Ovary (tissue), 9 donors: ENCODE data around the gene C1orf159. TPM values are rescaled to one million over a fixed set of nuclear protein-coding genes. Genes with fewer than 3 reads are reported as not detected.

Source experiments
- DNase-seq, 5 donors: peaks; one replicate each; pipeline ENCODE4 v3.0.0-alpha.2; 2019 to 2020
- H3K27ac ChIP-seq, 2 donors: fragments of 200-600 bp; one replicate each; pipeline versions ENCODE4 v1.5.1 to v1.8.0; 2019 to 2022
- H3K27me3 ChIP-seq: fragments of 200-600 bp; one replicate; pipeline ENCODE4 v1.8.0; 2022
- H3K36me3 ChIP-seq: fragments of 200-600 bp; sonication (generic); one replicate; pipeline ENCODE4 v1.5.1; 2019
- H3K4me1 ChIP-seq: one replicate; pipeline ENCODE4 v1.8.1; 2013; ENCODE audit warnings: mild to moderate bottlenecking, moderate library complexity; ENCODE audit not compliant: insufficient read depth
- H3K4me3 ChIP-seq: fragments of 200-600 bp; sonication (generic); one replicate; pipeline ENCODE4 v1.5.1; 2017
- H3K9me3 ChIP-seq, 2 donors: fragments of 200-600 bp in 1 of 2; sonication (generic) in 1 of 2; one replicate each; pipeline versions ENCODE4 v1.5.1 to v1.8.1; 2013 to 2019; ENCODE audit warnings: mild to moderate bottlenecking in 1 of 2, moderate library complexity in 1 of 2
- EP300 ChIP-seq: sonication (generic); formaldehyde crosslinking; IDR thresholded peaks from one replicate; pipeline ENCODE4 v1.6.1; 2017; ENCODE audit warnings: antibody characterized with exemption
- POLR2A ChIP-seq: fragments of 450-650 bp; IDR thresholded peaks from one replicate; pipeline ENCODE4 v1.6.1; 2017; ENCODE audit warnings: antibody characterized with exemption, mild to moderate bottlenecking, moderate library complexity
- WGBS, 3 donors: extraction: QIAGEN DNeasy Blood & Tissue Kit in 1 of 3; methylation state at CpG; one replicate each; pipeline versions ENCODE4 v1.1.5 to v1.1.7; 2013 to 2017; 5-methylcytosine and 5-hydroxymethylcytosine counted together
- intact Hi-C, 4 donors: fragments of 100-400 bp; cut with DNase I; formaldehyde crosslinking; loops; one replicate each; pipeline versions ENCODE4 v1.11.0 to v1.15.1; 2022 to 2023
- polyA plus RNA-seq, 2 donors: library from polyadenylated mRNA; stranded (reverse); fragments of 200-250 nt in 1 of 2; fragments of 350-450 nt in 1 of 2; fragmentation: Illumina TruSeq in 1 of 2; extraction: RNeasy Lipid Tissue Mini Kit (QIAGEN cat#74804) in 1 of 2; gene quantifications; one replicate each; pipeline ENCODE4 v1.2.3, GENCODE V29; 2013 to 2014
- total RNA-seq, 7 donors: library from RNA; depleted of rRNA in 2 of 7; stranded (reverse); fragments of >200 nt in 2 of 7; fragmentation: NEBNext Ultra II Directional in 3 of 7; extraction: Animal tissue kit (Norgen Biotek cat#: 25700) in 3 of 7; gene quantifications; one replicate each; pipeline versions ENCODE4 v1.1.0 to v1.2.4, GENCODE V29; 2016 to 2023
- TF ChIP-seq, protein P1 (sequence below), 3 donors: fragments of 450-650 bp in 2 of 3; fragments of 200-600 bp in 1 of 3; IDR thresholded peaks; one replicate each; pipeline versions ENCODE4 v1.5.1 to v1.8.0; 2016 to 2022; ENCODE audit warnings: antibody characterized with exemption in 3 of 3, mild to moderate bottlenecking in 1 of 3
- donor health status: DM: no; HTN: no; CAD: no; lungs with moderate emphysema.
- donor health status: DM: no; HTN: no; CAD: no.
- donor health status: Bipolar disorder and iron deficiency.
- donor health status: DM: yes; HTN: yes; CAD: no.
- donor health status: DM: no; HTN: no; CAD: no.
- donor health status: DM: yes; HTN: yes; CAD: no.

C1orf159 gene
- total and polyA plus RNA-seq, 9 donors = 0.28 to 22.1 (median 9.4) TPM

DNA sequence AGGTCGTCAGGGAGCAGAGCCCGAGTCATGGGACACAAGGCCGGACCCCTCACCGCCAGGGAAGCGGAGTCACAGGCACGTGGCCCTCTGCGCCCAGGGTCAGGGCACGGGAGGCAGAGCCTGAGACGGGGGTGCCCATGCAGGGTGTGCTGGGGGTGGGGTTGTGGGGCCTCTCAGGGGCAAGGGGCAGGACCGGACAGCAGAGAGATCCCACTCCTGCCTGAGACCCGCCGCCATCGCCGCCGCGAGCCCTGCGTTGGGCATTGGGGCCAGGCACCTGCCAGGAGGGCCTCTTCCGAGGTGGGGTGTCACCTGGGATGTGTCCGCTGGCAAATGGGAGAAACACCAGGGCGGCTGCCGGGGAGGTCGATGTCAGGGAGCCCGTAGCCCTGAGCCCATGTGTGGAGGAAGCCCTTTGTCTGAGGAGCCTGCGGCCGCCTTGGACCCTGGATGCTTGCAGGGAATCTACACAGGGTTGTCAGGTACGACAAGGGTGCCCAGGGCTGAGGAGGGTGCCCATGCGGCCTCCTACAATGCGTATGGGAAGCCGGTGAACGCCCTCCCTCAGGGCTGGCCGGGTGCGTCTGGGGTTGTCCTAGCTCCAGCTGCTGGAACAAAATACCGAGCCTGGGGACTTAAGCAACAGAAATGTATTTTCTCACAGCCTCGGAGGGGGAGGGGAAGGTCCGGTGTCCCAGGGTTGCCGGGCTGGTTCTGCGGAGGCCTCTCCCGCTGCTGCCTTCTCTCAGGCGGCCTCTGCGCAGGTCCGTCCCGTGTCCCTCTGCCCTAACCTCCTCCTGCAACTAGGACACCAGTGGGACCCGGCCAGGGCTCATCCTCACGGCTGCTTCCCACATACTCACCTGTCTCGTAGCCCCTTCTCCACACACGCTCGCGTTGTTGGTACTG, 16.4 kb upstream of the C1orf159 start:
- intact Hi-C loops = no loop called here
- WGBS, 3 donors = 86 to 91% (median 90%) methylated on average over 48 of the region's 48 CpGs
- H3K9me3 ChIP-seq = no peaks in the 10 kb centered on the region
- H3K4me1 ChIP-seq = no peaks in the 10 kb centered on the region
- TF ChIP-seq, protein P1, sequence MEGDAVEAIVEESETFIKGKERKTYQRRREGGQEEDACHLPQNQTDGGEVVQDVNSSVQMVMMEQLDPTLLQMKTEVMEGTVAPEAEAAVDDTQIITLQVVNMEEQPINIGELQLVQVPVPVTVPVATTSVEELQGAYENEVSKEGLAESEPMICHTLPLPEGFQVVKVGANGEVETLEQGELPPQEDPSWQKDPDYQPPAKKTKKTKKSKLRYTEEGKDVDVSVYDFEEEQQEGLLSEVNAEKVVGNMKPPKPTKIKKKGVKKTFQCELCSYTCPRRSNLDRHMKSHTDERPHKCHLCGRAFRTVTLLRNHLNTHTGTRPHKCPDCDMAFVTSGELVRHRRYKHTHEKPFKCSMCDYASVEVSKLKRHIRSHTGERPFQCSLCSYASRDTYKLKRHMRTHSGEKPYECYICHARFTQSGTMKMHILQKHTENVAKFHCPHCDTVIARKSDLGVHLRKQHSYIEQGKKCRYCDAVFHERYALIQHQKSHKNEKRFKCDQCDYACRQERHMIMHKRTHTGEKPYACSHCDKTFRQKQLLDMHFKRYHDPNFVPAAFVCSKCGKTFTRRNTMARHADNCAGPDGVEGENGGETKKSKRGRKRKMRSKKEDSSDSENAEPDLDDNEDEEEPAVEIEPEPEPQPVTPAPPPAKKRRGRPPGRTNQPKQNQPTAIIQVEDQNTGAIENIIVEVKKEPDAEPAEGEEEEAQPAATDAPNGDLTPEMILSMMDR (IDR thresholded peaks at IDR 0.05) = no peak
- no peak for TF ChIP-seq POLR2A
- no peak overlapping the region for H3K27ac ChIP-seq
- no peaks in the 10 kb centered on the region for H3K27me3 ChIP-seq
- DNase-seq = no peak
- H3K36me3 ChIP-seq = no peaks in the 10 kb centered on the region
- no peak overlapping the region for H3K4me3 ChIP-seq

DNA sequence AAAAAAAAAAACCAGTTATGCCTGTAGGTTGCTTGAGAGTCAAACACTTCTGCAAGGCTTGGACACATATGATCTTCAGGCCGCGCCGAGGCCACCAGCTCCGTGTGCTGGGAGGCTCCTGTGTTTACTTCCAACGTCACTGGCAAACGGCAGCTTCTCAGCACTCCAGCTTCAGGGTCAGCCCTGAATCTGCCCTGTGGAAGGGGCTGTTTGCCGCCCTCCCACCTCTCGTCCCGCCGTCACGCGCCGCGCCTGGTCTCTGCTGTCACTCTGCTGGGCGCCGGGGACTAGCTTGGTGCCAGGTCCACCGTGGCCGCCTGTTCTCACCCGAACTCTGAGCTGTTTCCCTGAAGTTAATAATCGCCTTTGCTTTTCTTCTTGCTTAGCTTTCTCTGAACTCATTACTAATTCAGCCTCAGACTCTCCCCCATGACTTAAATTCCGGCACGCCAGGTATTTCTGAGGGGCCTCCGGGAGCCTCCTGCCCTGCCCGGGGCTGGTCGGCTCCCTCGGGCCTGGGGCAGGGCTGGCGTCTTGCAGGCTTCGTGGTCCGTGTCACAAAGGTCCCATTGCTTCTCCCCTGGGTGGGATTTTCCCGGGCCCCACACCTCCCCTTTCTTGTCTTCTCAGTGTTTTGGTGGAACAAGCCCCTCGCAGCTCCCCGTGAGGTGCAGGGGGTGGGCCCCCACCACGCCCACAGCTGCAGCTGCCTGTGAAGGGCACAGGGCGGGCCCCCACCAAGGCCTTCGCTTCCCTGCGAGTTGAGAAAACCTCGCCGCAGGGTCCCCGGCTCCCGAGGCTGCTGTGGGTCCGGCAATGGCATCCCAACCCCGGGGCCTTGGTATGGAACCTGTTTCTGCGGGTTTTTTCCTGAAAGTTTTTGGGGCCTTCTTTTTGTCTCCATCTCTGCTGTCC, 14.6 kb upstream of the C1orf159 start:
- H3K4me3 ChIP-seq = no peak overlapping the region
- no peak for DNase-seq
- TF ChIP-seq POLR2A (no peak), EP300 (no peak)
- TF ChIP-seq, protein P1 (IDR thresholded peaks at IDR 0.05) = no peak
- WGBS, 3 donors = 80 to 84% (median 81%) methylated on average over 43 of the region's 43 CpGs
- no peak overlapping the region for H3K27ac ChIP-seq
- intact Hi-C loops = no loop called here
- H3K9me3 ChIP-seq = no peaks in the 10 kb centered on the region
- H3K27me3 ChIP-seq = no peaks in the 10 kb centered on the region
- H3K4me1 ChIP-seq = no peaks in the 10 kb centered on the region
- no peaks in the 10 kb centered on the region for H3K36me3 ChIP-seq

DNA sequence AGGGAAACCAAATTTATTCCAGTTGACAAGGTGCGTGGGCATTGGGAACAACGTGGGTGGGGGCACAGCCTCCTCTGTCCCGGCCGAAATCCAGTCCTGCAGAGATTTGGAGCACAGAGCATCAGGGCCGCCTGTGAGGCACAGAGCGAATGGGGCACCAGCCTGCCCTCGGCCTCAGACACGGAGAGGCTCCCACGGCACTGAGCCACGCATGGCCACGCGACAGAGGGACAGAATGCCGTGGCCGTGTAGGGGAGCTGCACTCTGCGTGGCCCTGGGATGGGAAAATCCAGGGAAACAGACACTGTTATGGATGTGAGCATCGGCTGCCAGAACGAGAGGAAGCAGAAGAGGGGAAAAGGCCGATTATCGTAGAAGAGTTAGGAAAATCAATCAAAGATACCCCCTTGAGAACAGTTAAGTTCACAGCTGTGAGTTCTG, 13.5 kb upstream of the C1orf159 start:
- H3K9me3 ChIP-seq = no peaks in the 10 kb centered on the region
- H3K27me3 ChIP-seq = no peaks in the 10 kb centered on the region
- no peaks in the 10 kb centered on the region for H3K4me1 ChIP-seq
- no peak for DNase-seq
- TF ChIP-seq, protein P1 (IDR thresholded peaks at IDR 0.05) = no peak
- no peak for TF ChIP-seq EP300
- no peak for TF ChIP-seq POLR2A
- 76 to 90% (median 84%) methylated on average over 19 of the region's 19 CpGs for WGBS, 3 donors
- no peaks in the 10 kb centered on the region for H3K36me3 ChIP-seq
- no peak overlapping the region for H3K4me3 ChIP-seq
- intact Hi-C loops = no loop called here
- H3K27ac ChIP-seq = no peak overlapping the region

DNA sequence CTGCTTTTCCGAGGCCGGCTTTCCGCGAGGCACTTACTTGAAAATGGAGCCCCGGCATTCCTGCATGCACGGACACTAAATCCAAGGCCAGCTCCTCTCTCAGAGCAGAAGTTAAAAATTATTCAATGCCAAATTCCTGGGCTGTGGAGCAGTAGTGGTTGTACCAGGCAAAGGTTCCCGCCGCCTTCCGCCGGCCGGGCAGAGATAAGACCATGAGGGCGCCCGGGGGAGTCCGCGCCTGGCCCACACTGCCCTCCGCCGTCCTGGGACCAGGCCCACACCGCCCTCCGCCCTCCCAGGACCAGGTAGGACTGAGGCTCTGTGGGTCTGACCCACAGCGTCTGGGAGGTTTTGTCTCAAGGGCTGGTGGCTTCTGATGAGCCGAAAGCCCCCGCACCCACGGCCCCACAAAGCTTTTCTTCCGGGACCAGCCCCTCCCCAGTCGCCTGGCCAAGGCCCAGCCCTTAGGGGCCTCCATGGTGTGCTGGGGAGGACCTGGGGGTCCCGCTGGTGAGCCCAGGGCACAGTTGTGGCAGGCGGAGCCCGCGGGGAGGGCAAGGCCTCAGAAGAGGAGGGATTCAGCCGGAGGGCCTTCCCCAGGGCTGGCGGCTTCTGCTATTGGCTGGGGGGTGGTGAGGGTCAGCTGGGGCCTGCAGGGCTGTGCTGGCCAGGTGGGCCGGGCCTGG, 12.7 kb upstream of the C1orf159 start:
- H3K27me3 ChIP-seq = no peaks in the 10 kb centered on the region
- intact Hi-C loops = no loop called here
- H3K9me3 ChIP-seq = no peaks in the 10 kb centered on the region
- TF ChIP-seq POLR2A (no peak), EP300 (no peak)
- TF ChIP-seq, protein P1 (IDR thresholded peaks at IDR 0.05) = no peak
- DNase-seq = peak in 1 of 5 donors; percentile 47
- no peaks in the 10 kb centered on the region for H3K4me1 ChIP-seq
- 27 to 44% (median 37%) methylated on average over 32 of the region's 32 CpGs for WGBS, 3 donors
- no peak overlapping the region for H3K4me3 ChIP-seq
- H3K36me3 ChIP-seq = no peaks in the 10 kb centered on the region
- H3K27ac ChIP-seq = no peak overlapping the region
